DOHH2 (cell line): ENCODE results near the gene MARK3.

Source experiments
- EZH2phosphoT487 ChIP-seq: fragments of 200-600 bp; sonication (generic); IDR thresholded peaks from 2 replicates; pipeline ENCODE4 v1.6.1; 2017; ENCODE audit warnings: borderline replicate concordance, mild to moderate bottlenecking, antibody characterized with exemption, low read length, moderate library complexity, mixed read lengths
- TF ChIP-seq, protein P1 (sequence below): fragments of 200-600 bp; sonication (generic); IDR thresholded peaks from one replicate; pipeline ENCODE4 v1.5.1; 2014; ENCODE audit warnings: antibody characterized with exemption, mild to moderate bottlenecking, low read depth, low read length; ENCODE audit not compliant: poor library complexity, severe bottlenecking

DNA sequence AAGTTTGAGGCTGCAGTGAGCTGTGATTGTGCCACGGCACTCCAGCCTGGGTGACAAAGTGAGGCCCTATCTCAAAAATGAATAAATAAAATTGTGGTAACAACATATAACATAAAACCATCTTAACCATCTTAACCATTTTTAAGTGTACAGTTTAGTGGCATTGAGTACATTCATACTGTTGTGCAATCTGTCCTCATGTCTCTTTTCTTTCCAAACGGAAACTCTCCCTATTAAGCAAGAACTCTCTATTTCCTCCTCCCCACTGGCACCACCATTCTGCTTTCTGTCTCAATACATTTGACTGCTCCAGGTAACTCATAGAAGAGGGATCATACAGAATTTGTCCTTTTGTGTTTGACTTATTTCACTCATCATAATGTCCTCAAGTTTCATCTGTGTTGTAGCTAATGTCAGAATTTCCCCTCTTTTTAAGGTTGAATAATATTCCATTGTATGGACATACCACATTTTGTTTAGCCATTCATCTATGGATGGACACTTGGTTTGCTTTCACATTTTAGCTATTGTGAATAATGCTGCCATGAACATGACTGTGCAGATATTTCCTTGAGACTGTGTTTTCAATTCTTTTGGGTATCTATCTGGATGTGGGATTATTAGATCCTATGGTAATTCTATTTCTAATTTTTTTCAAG lies 4.4 kb upstream of the MARK3 start:
- TF ChIP-seq, protein P1, sequence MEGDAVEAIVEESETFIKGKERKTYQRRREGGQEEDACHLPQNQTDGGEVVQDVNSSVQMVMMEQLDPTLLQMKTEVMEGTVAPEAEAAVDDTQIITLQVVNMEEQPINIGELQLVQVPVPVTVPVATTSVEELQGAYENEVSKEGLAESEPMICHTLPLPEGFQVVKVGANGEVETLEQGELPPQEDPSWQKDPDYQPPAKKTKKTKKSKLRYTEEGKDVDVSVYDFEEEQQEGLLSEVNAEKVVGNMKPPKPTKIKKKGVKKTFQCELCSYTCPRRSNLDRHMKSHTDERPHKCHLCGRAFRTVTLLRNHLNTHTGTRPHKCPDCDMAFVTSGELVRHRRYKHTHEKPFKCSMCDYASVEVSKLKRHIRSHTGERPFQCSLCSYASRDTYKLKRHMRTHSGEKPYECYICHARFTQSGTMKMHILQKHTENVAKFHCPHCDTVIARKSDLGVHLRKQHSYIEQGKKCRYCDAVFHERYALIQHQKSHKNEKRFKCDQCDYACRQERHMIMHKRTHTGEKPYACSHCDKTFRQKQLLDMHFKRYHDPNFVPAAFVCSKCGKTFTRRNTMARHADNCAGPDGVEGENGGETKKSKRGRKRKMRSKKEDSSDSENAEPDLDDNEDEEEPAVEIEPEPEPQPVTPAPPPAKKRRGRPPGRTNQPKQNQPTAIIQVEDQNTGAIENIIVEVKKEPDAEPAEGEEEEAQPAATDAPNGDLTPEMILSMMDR: no peak
- no peak for TF ChIP-seq EZH2phosphoT487
